Fibroblast of gingiva (primary cell): ENCODE data around the gene TBX22.
"Not testable (repeated sequence)": the region's sequence is repeated elsewhere in the genome, so short reads cannot be mapped to it uniquely, and the experiment has no call there.

Experiments
- DNase-seq: peaks from one replicate; pipeline ENCODE4 v3.0.0-alpha.2; 2011; ENCODE audit warnings: low read depth

The TBX22 gene, protein sequence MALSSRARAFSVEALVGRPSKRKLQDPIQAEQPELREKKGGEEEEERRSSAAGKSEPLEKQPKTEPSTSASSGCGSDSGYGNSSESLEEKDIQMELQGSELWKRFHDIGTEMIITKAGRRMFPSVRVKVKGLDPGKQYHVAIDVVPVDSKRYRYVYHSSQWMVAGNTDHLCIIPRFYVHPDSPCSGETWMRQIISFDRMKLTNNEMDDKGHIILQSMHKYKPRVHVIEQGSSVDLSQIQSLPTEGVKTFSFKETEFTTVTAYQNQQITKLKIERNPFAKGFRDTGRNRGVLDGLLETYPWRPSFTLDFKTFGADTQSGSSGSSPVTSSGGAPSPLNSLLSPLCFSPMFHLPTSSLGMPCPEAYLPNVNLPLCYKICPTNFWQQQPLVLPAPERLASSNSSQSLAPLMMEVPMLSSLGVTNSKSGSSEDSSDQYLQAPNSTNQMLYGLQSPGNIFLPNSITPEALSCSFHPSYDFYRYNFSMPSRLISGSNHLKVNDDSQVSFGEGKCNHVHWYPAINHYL

DNA sequence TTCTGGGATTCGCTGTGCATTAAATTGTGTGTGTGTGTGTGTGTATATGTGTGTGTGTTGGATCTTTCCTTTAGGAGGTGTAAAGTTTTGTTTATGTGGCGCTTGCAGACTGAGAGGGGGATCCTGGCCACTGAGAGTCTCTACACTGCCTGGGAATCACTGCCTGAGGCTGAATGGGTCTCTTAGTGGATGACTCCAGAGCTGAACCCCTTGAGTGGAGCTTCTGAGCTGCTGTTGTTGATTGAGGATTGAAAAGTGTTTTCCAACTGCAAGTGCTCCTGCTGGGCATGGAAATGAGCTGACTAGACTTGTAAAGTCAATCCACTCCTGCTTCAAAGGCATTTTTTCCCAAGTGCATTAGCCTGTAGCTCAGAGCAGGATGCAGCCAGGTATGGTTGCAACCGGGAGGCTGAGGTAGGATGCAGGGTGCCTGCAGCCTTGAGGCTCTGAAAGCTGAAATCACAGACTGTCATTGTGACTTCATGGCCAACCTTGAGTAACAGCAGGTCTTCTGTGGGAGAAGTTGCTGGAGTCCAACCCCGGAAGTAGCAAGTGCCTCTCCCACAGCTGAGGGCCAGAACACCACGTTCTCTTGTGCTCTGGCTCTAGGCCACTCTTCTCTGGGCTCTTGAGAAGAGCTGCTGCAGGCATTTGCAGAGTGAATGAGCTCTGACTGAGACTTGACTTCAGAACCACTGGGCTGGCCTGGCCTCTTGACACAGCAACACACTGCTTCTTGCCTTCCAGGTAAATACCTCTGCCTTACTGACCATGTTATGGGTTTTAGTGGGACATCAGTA is at the start of gene TBX22:
Gene TBX22, plus strand, starts transcription at position 613 of the 800 bp plus-strand sequence. CDS start 7,517 bp downstream, outside the sequence.
- no peak for DNase-seq

DNA sequence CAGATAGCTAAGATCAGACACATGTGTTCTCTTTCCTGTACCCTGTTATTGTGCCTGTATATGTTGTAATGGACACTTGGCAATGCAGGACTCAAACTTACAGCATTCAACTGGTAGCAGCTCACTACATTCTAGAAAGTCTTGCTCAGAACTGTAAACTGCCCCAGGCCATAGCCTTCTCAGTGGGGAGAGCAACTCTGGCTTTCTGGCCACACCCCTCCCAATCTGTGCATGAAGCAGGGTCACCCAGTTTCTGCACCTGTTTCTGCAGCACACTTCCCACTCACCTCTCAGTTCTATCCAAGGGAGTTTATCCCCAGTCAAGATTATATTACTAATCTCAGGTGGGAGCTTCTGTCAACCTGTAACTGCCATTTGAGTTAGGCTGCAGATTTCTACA is 38.9 kb upstream of the TBX22 start:
- no peak for DNase-seq

DNA sequence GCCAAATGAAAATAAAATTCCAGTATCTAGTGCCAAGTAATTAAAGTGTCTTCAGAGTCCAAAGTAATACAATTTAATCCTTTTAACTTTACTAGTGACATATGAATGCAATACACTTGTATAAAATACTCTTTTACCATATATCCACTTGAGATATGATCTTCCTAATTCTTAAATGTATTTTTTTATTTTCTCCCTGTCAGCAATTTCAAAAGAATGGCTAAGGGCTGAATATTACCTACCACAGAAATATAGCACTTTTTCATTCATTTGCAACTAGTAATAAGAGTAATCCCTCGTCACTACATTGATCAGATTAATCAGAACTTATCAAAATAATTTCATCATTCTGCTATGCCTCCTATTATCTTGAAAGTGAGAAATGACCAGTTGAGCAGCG is 10.1 kb upstream of the TBX22 start:
- DNase-seq, result no peak

DNA sequence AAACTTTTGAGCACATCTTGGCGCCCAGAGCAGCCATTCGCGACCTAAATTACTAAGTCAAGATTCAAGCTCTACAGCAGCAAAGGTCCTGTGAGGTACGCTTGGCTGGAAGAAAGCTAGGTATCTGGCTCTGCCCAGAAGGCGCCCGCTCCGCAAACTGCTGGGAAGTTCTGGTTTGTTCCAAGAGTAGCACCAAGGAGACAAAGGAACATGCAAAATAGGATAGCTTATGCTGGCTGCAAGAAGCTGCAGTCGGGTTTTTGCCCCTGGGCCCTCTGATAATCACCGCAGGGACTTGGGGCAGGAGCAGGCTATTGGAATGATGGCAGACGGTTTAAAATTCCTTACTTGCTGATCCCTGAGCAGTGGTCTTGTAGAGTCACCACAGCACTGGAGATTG is 3.0 kb upstream of the TBX22 start:
- no peak for DNase-seq

DNA sequence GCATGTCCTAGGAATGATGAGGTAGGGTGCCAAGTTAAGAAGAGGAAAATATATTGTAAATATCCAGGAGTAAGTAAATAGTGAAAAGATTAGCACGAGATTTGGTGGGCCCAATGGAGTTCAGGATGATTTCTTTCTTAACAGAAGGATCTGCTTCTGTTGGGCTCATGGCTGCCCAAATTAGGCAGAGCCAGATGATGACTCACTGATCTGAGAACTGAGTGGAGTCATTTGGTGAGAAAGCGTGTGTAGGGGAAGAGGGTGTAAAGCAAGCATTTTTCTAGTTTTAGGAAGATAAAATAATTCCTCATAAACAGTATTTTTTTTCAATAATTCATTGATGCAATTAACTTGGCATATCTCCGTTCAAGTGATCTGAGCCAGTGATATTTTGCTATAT is 1.6 kb downstream of the TBX22 start:
- DNase-seq, result no peak

DNA sequence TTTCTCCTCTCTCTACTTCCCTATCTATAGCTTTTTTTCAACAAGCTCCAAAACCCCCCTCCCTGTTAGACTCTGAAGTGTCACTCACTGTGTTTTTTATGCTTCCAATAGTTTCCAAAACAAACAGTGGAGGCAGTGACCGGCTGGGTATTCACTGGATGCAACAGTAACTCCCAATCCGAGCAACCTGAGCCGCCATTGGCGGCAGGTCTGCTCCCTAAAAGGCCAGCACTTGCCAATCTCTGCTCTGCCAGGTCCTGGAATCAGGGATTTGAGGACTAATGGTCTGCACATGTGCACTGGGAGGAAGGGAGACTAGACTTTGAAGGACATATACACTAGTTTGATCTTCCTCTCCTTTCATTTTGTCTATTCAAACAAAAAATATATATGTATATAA is 7.1 kb downstream of the TBX22 start:
- DNase-seq, result no peak

DNA sequence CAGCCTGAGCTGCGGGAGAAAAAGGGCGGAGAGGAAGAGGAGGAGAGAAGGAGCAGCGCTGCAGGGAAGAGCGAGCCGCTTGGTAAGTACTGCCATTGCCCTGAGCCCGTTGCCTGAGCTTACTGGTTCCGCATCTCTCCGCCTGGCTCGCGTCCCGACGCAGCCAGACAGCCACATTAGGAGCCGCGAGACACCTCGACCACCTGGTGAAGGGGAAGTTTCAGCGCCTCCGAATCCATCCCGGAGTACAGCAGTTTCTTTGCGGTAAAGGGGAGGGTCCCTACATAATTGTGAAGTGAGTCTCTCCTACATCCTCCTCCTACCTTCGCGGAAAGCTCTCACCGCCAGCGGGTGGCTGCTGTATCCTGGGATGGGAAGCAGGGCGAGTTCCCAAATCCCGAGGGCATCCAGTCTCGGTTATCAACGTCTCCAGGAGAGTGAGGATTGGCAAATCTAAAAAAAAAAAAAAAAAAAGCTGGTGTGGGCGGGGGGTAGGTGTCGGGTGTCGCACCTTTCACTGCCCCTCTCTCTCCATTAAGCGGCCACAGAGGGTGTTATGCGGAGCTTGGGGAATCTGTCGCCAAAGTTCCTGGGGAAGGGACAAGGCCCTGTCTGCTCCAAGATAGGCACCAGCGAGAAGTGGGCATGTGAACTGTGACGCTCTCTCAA is 7.9 kb downstream of the TBX22 start:
- DNase-seq, result no peak

DNA sequence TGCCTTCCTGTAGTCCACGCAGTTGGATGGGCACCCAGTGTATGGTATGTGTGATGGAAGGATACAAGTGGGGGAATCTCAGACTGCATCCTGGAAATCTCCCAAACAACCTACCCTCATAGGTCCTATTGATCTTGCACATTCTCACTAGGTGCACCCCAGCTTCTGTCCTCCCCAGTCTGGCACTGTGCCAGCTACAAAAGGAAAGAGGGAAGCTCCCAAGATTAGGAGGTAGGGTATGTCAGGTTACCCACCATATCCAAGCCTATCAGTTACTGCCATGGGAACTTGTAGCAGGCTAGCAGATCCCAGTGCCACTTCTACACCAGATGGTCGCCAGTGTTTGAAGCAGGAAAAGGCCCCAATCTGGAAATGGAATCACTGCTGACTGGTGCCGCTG is 11.6 kb downstream of the TBX22 start:
- no peak for DNase-seq

DNA sequence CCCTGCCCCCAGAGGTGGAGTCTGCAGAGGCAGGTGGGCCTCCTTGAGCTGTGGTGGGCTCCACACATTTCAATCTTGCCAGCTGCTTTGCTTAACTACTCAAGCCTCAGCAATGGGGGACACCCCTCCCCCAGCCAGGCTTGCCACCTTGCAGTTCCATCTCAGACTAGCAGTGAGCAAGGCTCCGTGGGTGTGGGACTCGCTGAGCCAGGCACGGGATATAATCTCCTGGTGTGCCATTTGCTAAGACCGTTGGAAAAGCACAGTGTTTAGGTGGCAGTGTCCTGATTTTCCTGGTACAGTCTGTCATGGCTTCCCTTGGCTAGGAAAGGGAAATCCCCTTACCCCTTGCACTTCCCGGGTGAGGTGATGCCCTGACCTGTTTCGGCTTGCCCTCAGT is 51.6 kb downstream of the TBX22 start:
- DNase-seq, result not testable (repeated sequence)

DNA sequence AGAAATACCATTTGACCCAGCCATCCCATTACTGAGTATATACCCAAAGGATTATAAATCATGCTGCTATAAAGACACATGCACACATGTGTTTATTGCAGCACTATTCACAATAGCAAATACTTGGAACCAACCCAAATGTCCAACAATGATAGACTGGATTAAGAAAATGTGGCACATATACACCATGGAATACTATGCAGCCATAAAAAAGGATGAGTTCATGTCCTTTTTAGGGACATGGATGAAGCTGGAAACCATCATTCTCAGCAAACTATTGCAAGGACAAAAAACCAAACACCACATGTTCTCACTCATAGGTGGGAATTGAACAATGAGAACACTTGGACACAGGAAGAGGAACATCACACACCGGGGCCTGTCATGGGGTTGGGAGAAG is 61.1 kb downstream of the TBX22 start:
- not testable (repeated sequence) for DNase-seq
